ENCODE data around the gene DYNLL1. TPM values are rescaled to one million over a fixed set of nuclear protein-coding genes. Genes with fewer than 3 reads are reported as not detected.

The DYNLL1 gene
- total RNA-seq, 1 experiment from 2014 or later, result 617 TPM

DNA sequence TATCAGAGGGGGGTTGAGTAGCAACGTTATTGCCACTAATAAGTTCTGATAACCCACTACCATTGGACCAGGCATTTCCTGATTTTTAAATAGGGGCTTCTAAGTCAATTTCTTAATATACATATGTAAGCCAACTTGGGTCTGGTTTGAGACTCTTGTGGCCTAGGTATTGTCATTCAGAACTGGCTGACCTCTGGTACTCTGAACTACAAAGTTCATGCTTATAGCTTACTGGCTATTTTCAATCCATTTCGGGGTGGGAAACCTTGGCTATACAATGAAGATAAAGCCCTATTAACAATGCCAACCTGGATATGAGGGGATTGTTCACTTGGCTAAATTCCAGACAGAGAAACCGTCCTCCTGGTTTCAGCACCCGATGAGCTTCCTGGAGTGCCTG is 8.7 kb downstream of the DYNLL1 start:
- CTCF ChIA-PET, result no interaction called here
- POLR2A ChIA-PET (ENCODE audit: low non-redundant PET), result interaction anchor here (0.7 kb wide), 1 partner anchor 816 kb away, joined by 5 read pairs; no protein-coding TSS in a partner anchor

DNA sequence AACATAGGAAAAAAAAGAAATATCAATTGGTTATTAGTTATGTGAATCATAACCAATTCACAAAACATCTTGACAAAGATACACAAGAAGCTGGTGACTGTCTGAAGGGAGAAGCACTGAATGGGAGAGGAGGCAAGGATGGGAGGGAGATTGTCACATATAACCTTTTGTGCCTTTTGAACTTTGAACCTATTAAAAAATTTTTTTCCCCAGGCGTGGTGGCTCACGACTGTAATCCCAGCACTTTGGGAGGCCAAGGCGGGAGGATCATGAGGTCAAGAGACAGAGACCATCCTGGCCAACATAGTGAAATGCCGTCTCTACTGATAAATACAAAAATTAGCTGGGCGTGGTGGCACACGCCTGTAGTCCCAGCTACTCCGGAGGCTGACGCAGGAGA is 12.6 kb downstream of the DYNLL1 start:
- Histone ChIP-seq H3K27me3 (replicated peaks; ENCODE audit: insufficient read depth, low read depth, low read length, poor library complexity) (no peaks in the 10 kb centered on the region), H3K36me3 (ENCODE audit: insufficient read depth, low read length, poor library complexity, severe bottlenecking) (peaks cover 16% of the 10 kb centered on the region), H3K4me3 (ENCODE audit: low read depth, low read length, poor library complexity, severe bottlenecking) (no peak overlapping the region), H3K9me3 (ENCODE audit: low read depth, low read length, poor library complexity, severe bottlenecking) (no peaks in the 10 kb centered on the region), H3K27ac (ENCODE audit: low read depth, low read length, poor library complexity, severe bottlenecking) (no peak overlapping the region), H3K4me1 (ENCODE audit: insufficient read depth, low read length, poor library complexity, severe bottlenecking) (no peaks in the 10 kb centered on the region)
- POLR2A ChIA-PET (ENCODE audit: low non-redundant PET), result no interaction called here
- intact Hi-C loops (cut with micrococcal nuclease; ENCODE audit: unreplicated experiment), result no loop called here
- BruUV-seq (replicated peaks), result no TSS peak
- no peak for DNase-seq (ENCODE audit: low spot score)
- TF ChIP-seq EZH2 (IDR thresholded peaks at IDR 0.05; ENCODE audit: borderline replicate concordance, low read depth, low read length, poor library complexity, severe bottlenecking) (no peak), CTCF (conservative IDR thresholded peaks at IDR 0.05; ENCODE audit: low read depth, low read length) (no peak)
- CTCF ChIA-PET, result interaction anchor here (0.7 kb wide), 1 partner anchor 1530 kb away, joined by 6 read pairs; no protein-coding TSS in a partner anchor

More for the DNA sequence above, 8.7 kb downstream of the DYNLL1 start:
- no TSS peak for BruUV-seq (replicated peaks)
- Histone ChIP-seq H3K27ac (ENCODE audit: low read depth, low read length, poor library complexity, severe bottlenecking) (no peak overlapping the region), H3K9me3 (ENCODE audit: low read depth, low read length, poor library complexity, severe bottlenecking) (no peaks in the 10 kb centered on the region), H3K27me3 (replicated peaks; ENCODE audit: insufficient read depth, low read depth, low read length, poor library complexity) (no peaks in the 10 kb centered on the region), H3K36me3 (ENCODE audit: insufficient read depth, low read length, poor library complexity, severe bottlenecking) (peaks cover 27% of the 10 kb centered on the region), H3K4me1 (ENCODE audit: insufficient read depth, low read length, poor library complexity, severe bottlenecking) (no peaks in the 10 kb centered on the region), H3K4me3 (ENCODE audit: low read depth, low read length, poor library complexity, severe bottlenecking) (no peak overlapping the region)
- DNase-seq (ENCODE audit: low spot score), result no peak
- intact Hi-C loops (cut with micrococcal nuclease; ENCODE audit: unreplicated experiment), result no loop called here
- TF ChIP-seq CTCF (conservative IDR thresholded peaks at IDR 0.05; ENCODE audit: low read depth, low read length), result no peak
- TF ChIP-seq EZH2 (IDR thresholded peaks at IDR 0.05; ENCODE audit: borderline replicate concordance, low read depth, low read length, poor library complexity, severe bottlenecking), result no peak

- ChIA-PET POLR2A (ENCODE audit: low non-redundant PET) (interaction anchor here (0.6 kb wide), 1 partner anchor 135 kb away, joined by 4 read pairs; no protein-coding TSS in a partner anchor), CTCF (no interaction called here)
- no peak for DNase-seq (ENCODE audit: low spot score)
- H3K9me3 ChIP-seq (ENCODE audit: low read depth, low read length, poor library complexity, severe bottlenecking), result no peaks in the 10 kb centered on the region
- H3K27ac ChIP-seq (ENCODE audit: low read depth, low read length, poor library complexity, severe bottlenecking), result no peak overlapping the region
- no peaks in the 10 kb centered on the region for H3K4me1 ChIP-seq (ENCODE audit: insufficient read depth, low read length, poor library complexity, severe bottlenecking)
- no peaks in the 10 kb centered on the region for H3K27me3 ChIP-seq (replicated peaks; ENCODE audit: insufficient read depth, low read depth, low read length, poor library complexity)
- no peak overlapping the region for H3K4me3 ChIP-seq (ENCODE audit: low read depth, low read length, poor library complexity, severe bottlenecking)
- no peak for TF ChIP-seq CTCF (conservative IDR thresholded peaks at IDR 0.05; ENCODE audit: low read depth, low read length)
- TF ChIP-seq EZH2 (IDR thresholded peaks at IDR 0.05; ENCODE audit: borderline replicate concordance, low read depth, low read length, poor library complexity, severe bottlenecking), result no peak
- H3K36me3 ChIP-seq (ENCODE audit: insufficient read depth, low read length, poor library complexity, severe bottlenecking), result peaks cover 14% of the 10 kb centered on the region
- BruUV-seq (replicated peaks), result no TSS peak
- intact Hi-C loops (cut with micrococcal nuclease; ENCODE audit: unreplicated experiment), result no loop called here
These were observed 18.1 kb downstream of the DYNLL1 start for GRCh38 chr12:120514002-120514401.
